GM18505 (cell line): ENCODE data around the gene LENG8.
"Not testable (repeated sequence)": the region's sequence is repeated elsewhere in the genome, so short reads cannot be mapped to it uniquely, and the experiment has no call there.

Experiments used
- ATAC-seq: cut with Tn5 transposase; IDR thresholded peaks from one replicate; pipeline ENCODE4 v1.9.1; 2021; ENCODE audit not compliant: unreplicated experiment
- POLR2A ChIP-seq: IDR thresholded peaks from 4 replicates; pipeline ENCODE4 v1.6.1; 2011; ENCODE audit warnings: borderline replicate concordance; ENCODE audit not compliant: insufficient read depth, insufficient read length; ENCODE audit errors: extremely low read depth

LENG8 gene

DNA sequence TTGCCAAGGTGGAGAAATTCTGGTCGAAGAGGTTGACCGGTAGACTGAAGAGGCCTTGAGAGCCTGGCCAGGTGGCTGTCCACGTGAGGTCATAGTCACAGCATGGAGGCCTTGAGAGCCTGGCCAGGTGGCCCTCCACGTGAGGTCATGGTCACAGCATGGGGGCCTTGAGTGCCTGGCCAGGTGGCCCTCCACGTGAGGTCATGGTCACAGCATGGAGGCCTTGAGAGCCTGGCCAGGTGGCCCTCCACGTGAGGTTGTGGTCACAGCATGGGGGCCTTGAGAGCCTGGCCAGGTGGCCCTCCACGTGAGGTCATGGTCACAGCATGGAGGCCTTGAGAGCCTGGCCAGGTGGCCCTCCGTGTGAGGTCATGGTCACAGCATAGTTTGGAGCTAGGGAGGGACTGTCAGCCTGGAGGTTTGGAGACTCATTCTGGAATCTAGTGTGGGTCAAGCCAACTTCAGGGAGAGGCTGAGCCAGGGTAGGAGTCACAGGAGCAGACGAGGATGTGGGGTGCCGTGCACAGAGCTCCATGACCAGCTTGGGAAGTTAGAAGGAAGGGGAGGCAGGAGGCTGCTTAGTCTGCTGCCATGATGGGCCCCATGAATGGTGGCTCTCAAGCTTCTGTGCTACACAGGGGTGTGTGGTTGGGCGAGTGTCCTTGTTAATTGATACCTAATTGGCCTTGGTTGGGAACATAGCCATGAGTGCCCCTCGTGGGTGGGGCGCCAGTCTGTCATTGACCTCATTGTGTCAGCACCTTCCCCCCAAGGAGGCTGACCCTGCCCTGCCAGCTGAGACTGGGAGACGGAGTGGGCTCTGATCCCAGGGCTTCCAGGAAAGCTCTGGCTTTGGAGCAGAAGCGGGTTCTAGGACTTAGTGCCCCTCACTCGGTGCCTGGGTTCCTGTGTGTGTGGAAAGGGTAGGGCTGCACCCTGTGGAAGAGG, 10.6 kb downstream of the LENG8 start:
- no peak for TF ChIP-seq POLR2A
- ATAC-seq: no peak

DNA sequence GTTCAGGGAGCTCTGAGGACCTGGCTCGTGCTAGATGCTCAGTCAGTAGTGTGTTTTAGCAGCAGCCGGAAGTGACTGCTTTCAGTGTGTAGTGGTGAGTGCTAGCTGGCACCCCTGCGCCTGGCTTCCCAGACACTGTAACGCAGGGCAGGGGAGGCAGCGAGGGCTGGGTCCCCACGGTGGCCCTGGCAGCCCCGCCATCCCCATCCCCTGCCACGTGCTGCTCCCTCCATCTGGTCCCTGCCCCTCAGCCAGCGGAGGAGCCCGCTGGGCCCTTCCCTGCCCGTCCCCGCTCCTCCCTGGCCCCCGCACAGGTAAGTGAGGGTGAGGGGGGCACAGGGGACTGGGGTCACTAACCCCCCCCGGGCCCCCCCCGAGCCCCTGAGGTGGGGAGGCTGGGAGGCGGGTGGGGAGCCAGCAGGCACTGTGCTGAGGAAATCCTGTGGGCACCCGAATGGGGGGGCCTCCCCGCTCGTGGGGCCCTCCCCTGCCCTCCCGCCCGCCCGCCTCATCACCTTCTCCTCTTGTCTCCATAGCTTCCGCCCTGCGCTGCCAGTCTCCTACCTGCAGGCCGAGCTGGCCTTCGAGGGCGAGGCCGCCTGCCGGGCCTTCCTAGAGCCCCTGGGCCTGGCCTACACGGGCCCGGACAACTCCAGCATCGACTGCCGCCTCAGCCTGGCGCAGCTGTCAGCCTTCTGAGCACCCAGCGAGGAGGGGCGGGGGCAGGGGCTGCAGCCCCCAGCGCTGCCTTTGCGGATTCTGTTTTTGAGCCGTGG, 11.4 kb downstream of the LENG8 start:
- TF ChIP-seq POLR2A: no peak
- no peak for ATAC-seq

- TF ChIP-seq POLR2A: no peak
- no peak for ATAC-seq
These were observed 12.2 kb downstream of the LENG8 start for GRCh38 chr19:54461210-54461609.

GRCh38 chr19:54461613-54462012, 12.6 kb downstream of the LENG8 start:
- no peak for TF ChIP-seq POLR2A
- no peak for ATAC-seq

DNA sequence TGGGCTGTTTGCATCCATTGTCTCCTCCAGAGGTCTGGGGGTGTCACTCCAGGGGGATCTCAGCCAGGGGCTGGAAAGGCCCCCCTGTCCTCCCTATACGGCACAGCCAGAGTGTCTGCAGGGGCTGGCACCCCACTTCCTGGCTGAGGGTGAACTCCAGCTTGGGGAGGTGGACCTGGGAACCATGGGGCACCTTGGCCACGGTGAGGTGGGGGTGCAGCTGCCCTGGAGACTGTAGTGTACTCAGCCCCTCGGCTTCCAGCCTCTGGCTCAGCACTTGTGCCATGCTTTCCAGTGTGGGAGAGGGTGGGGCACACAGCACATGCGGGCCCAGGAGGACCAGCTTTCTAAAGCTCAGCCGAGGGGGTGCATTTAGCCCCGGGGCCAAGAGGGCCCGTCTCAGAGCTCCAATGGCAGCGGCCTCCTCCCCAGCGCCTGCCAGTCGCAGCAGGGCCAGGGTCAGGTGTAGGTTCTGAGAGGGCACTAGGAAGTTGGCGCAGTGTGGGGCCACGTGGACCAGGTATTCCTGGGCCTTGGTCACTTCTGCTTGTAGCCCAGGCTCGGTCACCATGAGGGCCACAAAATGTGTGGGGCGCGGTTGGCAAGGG, 13.2 kb downstream of the LENG8 start:
- peak; percentile 33 for TF ChIP-seq POLR2A
- ATAC-seq: no peak

GRCh38 chr19:54462655-54463530, 13.9 kb downstream of the LENG8 start:
- peak; percentile 23 for ATAC-seq
- TF ChIP-seq POLR2A: no peak

GRCh38 chr19:54463531-54464043, 14.6 kb downstream of the LENG8 start, which contains the start of gene LENG9:
LENG9 (minus strand) TSS chr19:54463778; CDS start chr19:54463526, 252 bp downstream.
- TF ChIP-seq POLR2A: peak; percentile 76
- ATAC-seq: peak; percentile 46

DNA sequence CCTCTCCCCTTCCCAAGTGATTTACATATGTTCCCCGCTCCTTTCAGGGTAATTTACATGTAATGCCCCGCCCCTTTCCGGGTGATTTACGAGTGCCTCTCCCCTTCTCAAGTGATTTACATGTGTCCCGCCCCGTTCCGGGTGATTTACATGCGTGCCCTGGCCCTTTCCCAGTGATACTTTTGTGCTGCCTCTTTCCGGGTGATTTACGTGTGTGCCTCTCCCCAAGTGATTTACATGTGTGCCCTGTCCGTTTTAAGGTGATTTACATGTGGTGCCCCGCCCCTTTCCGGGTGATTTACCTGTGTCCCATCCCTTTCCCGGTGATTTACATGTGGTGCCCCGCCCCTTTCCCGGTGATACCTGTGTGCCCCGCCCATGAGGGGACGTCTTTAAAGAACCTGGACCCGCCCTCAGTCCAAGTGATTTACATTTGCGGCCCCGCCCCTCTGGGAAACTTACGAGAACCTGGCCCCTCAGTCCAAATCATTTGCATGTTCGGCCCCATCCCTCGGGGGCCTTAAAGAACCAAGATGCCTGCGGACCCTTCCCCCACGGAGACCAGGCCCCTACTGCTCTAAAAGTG, 15.1 kb downstream of the LENG8 start:
- ATAC-seq: peak; percentile 37

DNA sequence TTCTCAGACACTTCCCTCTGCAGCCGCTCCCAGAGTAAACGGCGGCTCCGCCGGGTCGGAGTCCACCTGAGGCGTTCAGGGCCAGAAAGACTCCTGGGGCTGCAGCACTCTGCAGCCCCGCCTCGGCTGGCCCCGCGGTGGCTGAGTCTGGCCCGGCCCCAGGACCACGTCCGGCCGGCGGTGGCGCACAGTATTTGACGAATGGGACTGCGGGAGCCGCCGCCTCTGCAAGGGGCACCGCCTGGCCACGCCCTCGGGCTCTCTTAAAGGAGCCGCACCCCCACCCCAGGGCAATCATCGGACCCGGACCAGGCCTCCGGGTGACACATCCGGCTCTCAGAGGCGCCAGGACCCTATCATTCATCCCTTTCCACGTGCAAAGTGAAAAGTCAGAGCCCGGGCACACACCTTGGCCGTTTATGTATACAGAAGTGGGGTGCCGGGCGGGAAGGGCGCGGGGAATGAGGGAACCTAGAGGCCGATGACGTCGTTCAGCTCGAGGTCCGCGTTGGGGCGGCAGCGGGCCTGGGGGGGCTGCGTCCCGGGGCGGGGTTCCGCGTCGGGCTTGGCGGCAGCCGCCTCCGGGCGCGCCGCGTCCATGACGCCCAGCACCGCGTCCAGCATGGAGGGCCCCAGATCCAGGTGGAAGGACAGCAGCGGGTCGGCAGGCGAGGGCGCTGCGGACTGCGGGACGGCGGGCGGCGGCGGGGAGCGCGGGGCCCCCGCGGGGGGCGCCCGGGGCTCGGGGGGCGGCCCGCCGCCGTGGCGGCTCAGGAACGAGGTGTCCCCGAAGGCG, 15.8 kb downstream of the LENG8 start:
- ATAC-seq: peak; percentile 43
- TF ChIP-seq POLR2A: peak; percentile 66

More for the DNA sequence above, 15.1 kb downstream of the LENG8 start:
- no peak for TF ChIP-seq POLR2A

DNA sequence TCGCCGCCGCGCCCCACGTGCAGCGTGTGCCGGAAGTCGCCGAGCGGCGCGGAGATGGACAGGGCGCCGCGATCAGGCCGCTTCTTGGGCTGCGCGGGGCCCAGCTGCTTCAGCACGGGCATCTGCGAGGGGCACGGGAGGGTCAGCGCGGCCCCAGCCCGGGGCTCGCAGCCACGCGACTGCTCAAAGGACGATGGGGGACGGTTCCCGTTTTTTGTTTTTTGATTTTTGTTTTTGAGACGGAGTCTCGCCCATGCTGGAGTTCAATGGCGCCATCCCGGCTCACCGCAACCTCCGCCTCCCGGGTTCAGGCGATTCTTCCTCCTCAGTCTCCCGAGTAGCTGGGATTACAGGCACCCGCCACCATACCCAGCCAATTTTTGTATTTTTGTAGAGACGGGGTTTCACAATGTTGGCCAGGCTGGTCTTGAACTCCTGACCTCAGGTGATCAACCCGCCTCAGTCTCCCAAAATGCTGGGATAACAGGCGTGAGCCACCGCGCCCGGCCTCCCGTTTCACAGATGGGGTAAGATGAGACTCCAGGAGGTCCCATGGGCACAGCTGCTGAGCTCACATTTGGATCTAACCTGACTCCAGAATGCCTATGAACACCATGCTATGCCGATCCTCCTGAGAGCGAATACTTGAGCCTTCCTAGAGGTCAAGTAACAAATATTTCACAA, 16.6 kb downstream of the LENG8 start:
- TF ChIP-seq POLR2A: no peak
- no peak for ATAC-seq

- ATAC-seq: not testable (repeated sequence)
These were observed 17.1 kb downstream of the LENG8 start for GRCh38 chr19:54466110-54466480.
